Loucy (cell line): ENCODE results near the gene SLC4A11.

Source experiments
- EZH2phosphoT487 ChIP-seq: fragments of 200-600 bp; IDR thresholded peaks from 2 replicates; pipeline ENCODE4 v1.6.1; 2018; ENCODE audit warnings: antibody characterized with exemption, mild to moderate bottlenecking, moderate library complexity, borderline replicate concordance
- TF ChIP-seq, protein P1 (sequence below): fragments of 200-600 bp; sonication (generic); conservative IDR thresholded peaks from 2 replicates; pipeline ENCODE4 v1.5.1; 2014; ENCODE audit warnings: mild to moderate bottlenecking, antibody characterized with exemption, low read length

DNA sequence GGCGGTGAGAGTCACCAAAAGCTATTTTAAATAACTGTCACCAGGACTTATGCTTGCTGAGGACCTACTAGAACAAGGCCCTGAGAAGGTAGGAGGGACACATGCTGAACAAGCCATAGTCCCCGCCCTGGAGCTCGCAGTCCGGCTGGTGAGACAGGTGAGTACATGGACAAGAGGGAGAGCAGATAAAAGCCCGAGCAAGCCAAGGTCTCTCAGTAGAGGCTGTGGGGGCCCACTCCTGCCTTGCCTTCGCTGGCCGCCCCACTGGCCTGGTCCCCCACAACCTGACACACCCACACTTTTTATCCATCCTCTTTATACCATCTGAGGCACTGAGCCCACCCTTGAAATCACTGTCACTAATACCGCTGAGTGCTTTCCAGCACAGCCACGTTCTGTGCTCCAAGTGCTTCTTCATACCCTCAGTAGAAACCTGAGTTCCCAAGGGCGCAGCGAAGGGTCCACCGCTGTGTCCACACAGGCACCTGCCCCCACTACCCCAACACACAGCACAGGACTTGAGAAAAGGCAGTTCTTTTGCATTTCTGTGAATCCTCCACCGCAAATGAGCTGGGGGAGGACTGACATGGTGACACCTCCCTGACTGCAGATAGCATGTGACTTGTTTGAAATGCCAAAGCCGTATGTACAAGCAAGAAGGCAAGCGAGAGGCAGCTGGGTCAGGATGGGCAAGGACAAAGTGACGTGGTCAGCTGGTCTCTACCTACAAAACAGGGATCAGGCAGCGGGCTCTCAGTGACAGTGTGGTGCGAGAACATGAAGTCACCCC, 46.6 kb downstream of the SLC4A11 start:
- TF ChIP-seq, protein P1, sequence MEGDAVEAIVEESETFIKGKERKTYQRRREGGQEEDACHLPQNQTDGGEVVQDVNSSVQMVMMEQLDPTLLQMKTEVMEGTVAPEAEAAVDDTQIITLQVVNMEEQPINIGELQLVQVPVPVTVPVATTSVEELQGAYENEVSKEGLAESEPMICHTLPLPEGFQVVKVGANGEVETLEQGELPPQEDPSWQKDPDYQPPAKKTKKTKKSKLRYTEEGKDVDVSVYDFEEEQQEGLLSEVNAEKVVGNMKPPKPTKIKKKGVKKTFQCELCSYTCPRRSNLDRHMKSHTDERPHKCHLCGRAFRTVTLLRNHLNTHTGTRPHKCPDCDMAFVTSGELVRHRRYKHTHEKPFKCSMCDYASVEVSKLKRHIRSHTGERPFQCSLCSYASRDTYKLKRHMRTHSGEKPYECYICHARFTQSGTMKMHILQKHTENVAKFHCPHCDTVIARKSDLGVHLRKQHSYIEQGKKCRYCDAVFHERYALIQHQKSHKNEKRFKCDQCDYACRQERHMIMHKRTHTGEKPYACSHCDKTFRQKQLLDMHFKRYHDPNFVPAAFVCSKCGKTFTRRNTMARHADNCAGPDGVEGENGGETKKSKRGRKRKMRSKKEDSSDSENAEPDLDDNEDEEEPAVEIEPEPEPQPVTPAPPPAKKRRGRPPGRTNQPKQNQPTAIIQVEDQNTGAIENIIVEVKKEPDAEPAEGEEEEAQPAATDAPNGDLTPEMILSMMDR: no peak
- TF ChIP-seq EZH2phosphoT487: no peak
